HG03159 (cell line): Measurements from ENCODE around the gene TOP3B.
"Not testable (repeated sequence)": the region's sequence is repeated elsewhere in the genome, so short reads cannot be mapped to it uniquely, and the experiment has no call there.

Experiments used
- ATAC-seq: cut with Tn5 transposase; IDR thresholded peaks from one replicate; pipeline ENCODE4 v1.9.1; 2021; ENCODE audit warnings: mild to moderate bottlenecking, moderate library complexity; ENCODE audit not compliant: unreplicated experiment

TOP3B gene

DNA sequence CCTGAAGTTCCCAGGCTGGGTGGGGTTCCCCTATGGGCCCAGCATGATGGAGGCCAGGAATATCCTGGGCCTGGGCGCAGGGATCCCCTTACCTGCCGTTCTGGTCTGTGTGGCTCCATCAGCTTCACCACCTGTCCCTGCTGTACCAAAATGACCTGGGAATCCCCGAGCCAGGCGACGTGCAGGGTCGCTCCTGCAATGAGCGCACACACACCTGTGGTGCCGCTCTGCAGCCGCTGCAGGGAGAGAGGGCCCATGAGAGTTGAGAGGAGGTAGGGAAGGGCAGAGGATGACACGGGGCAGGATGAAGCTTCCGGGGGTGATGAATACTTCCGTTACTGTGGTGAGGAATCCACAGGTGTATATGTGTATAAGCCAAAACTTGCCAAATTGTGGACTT, 51.5 kb downstream of the TOP3B start:
- ATAC-seq: no peak

DNA sequence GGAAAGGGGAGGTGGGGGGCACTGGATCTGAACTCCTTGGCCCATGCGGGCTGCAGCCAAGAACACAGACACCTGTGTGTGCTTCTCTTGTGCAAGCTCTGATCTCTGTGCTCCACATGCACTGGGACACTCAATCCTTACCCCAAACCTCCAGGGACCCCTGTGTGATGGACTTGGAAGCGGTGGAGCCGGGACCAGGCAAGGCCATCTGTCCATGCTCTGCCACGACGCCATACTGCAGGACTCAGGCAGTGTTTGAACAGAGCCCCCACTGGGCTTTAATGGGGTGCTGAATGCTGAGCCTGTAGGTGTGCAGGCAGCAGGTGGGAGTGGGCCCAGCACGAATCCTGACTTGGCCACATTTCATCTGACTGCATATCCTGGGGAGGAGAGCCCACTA, 53.3 kb downstream of the TOP3B start:
- no peak for ATAC-seq

DNA sequence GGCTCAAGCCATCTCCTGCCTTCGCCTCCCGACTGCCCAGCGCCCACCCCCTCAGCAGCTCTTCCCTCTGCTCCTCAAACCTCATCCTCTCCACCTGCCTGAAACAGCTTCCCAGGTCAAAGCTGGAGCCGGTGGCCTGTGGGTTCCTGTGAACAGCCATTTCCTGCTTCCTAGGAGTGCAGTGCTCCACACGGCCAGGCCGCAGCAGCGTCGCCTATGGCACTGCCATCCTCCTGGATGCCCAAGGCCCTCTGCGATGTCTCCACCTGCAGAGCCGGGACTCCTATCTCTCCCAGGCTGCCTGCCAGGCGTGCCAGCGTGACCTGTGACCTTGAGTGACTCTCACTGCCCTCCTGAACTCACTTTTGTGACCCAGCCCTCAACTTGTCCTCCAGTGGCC, 54.5 kb downstream of the TOP3B start:
- no peak for ATAC-seq

DNA sequence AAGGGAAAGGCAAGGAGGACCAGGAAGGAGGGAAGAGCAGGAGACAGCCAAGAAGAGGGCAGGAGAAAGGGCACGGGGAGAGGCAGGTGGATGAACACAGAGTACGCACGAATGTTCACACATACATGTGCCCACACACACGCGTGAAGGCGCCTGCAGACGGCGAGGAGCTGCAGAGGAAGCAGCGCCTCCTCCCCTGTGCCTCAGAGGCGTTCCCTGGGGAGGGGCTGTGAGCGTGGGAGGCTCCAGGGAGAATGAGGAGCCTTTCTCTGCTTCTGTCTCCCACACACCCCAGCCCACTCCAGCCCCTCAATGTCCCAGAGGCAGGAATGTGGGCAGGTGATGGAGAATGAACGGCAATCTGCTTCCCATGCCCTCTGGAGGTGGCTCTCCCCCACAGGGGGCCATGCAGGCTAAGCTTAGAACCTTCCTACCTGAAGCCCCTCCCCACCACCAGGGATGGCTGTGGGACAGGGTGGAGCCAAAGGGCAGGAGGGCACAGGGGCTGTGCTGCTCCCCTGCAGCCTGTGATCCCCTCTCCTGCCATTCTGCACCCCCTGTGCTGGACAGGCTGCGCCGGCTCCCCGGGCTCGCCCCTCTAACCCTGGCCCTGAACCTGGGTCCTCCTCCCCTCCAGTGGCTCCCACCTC, 55.3 kb downstream of the TOP3B start:
- no peak for ATAC-seq

DNA sequence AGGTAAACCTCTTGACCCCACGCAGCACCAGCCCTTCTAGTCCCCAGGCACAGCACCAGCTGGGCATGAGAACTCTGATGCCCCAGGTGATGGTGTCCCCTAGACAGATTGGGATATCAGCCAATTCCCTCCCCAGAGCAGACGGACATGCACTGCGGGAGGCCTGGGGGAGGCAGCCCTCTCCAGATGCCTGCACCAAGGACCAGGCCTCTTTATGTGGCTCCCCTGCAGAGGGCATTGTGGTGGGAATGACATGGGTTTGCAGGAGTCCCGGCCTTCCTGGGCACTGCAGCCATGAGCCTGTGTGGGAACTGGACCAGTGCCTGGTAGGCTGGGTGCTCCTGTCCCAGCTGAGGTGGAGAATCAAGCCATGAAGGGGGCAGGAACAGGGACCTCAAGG, 55.9 kb downstream of the TOP3B start:
- no peak for ATAC-seq

DNA sequence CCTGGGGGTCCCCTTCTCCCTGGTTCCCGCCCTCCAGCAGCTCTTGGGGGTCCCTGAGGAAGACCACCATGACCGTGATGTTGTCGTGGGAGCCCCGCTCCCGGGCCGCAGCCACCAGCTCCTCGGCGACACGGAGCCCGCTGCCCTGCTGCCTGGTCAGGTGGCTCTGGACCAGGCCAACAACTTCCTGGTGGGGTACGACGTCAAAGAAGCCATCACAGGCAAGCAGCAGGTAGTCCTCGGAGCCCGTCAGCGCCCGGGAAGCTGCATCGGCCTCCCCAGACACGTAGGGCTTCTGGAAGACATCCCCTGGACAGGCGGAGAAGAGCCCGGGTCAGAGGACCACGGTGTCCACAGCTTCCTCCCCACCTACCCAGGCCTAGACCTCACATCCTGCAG, 59.4 kb downstream of the TOP3B start:
- no peak for ATAC-seq

DNA sequence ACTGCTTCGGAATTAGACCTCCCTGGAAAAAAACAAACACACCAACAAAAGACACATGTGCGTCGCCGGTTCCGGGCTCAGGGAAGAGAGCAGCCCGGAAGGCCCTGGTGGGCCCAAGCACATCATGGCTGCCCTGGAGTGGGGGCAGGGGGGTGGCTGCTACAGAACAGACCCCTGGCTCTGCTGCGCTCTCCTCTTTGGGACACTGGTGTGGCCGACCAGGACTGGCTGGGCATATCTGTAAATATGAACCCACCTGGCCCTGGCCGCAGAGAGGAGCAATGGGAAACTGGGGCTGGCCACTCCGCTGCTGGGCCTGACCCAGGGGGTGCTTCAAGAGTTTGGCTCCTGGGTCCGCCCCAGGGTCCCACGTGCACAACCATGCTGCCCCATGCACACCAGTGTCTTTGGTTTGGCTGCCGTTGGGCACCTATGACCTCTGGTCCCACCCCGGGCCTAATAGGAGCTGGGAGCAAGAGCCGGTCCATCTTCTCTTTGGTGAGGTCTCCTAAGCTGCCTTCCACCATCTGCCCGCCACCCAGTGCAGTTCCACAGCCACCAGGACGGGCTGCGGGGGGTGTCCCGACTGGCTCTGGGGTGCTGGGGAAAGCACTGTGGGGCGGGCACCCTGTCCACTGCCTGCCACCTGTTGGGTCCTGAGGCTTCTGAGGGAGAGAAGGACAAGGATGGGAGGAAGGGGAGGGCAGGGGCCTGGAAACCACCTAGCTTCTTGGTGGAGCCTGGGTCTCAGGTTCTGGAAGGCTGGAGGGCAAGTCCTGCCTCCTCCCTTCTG, 60.0 kb downstream of the TOP3B start:
- no peak for ATAC-seq

GRCh38 chr22:21921729-21922128, 60.9 kb downstream of the TOP3B start:
- ATAC-seq: no peak

GRCh38 chr22:21921184-21921721, 61.3 kb downstream of the TOP3B start:
- no peak for ATAC-seq

DNA sequence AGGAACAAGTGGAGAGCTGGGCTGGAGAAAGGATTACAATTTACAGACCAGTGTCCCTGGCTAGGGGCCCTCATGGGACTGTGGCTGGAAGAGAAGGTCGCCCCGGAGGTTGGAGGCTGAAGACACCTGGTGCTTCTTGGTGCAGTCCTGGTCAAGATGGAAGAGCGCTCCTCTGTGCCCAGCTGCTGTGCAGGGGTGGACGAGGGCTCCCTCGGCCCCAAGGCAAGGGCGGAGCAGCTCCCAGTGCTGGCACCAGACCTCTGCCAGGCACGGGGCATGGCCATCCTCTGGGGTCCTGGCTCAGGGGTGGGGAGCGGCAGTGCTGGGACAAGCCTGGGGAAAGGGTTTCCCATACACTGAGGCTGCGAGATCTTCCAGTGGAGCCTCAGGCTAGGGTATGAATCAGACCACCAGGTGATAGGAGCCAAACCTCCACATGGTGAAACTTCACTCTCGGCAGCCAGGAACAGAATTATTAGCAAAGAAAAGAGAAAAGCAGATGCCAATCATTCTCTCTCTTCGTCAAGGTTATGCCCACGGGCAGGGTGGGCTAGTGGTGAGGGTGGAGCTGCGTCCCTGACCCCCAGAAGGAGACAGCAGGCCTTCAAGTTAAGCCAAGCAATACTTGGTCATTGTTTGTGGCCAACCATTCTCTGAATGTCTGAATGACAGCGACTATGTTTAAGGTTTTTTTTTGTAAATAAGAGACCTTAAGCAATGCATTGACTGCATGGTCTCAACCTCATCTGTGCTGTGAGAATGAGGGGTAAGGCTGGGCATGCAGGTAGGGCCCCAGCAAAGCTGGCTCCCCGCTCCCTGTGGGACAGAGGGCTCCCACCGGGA, 62.0 kb downstream of the TOP3B start:
- no peak for ATAC-seq

DNA sequence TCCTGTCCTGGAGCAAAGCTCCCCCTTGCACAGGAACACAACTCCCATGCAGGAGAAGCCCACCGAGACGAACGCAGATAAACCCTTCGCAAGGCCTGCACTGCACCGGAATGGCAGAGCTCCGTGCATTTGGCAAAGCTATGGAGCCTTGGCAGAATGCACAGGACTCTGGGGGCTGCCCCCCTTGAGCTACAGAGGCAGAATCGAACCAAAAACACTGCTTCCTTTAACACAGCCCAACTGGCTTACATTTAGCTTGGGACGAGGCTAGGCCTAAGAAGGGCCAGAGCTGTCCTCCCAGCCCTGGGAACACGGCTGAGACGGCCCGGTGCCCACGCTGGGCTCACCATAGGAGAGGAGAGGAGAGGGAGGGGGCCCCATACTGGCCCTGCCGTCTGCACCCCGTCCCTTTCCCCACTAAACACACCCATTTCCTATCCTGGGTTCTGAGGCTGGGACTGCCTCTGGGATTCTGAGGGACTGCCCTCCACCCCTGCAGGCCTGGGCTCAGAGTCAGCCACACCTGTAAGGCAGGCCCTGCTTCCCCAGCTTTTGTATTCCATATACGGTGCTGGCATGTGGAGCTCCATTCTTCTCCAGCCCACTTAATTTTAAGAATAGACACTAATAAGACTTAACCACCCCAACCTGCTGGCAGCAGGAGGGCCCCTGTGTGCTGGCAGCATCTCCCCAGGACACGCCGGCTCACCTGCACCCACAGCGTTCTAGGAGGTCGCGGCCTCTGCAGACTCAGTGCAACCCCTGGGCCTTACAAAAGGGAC, 62.9 kb downstream of the TOP3B start:
- no peak for ATAC-seq

GRCh38 chr22:21918466-21919185, 64.0 kb downstream of the TOP3B start:
- ATAC-seq: no peak

- ATAC-seq: no peak
These were observed 64.7 kb downstream of the TOP3B start for GRCh38 chr22:21917959-21918261.

DNA sequence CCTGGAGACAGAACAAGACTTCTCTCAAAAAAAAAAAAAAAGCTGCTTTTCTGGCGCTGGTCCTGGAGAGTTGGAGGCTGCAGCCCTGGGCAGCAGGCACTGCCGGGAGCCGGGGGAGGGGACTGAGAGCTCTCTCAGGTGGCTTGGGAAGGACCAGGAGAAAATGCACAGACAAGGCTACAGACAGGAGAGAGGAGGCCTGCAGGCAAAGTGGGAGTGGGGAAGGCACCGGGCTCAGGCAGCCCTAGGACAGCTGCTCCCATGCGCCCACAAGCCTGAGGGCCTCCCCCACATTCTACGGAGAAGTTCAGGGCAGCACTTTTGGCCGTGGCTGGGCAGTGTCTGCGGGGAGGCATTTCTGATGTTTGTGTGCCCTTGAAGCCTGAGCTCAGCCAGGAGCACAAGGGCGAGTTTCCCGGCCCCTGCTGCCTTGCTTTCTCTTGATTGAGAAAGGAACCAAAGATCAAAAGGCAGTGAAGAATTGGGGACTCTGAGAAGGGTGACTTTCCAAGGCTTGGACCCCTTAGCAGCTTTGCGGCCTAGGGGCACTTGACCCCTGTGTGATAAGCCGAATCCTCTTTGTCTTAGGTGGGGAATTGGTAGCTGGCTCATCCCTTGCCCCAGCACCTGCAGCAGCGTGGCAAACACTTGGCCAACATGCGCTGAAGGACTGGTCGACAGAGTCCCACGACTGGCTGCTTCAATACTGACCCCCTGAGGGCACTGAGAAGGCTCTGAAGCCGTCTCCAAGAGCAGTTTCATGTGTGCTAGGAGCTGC, 65.2 kb downstream of the TOP3B start:
- no peak for ATAC-seq

DNA sequence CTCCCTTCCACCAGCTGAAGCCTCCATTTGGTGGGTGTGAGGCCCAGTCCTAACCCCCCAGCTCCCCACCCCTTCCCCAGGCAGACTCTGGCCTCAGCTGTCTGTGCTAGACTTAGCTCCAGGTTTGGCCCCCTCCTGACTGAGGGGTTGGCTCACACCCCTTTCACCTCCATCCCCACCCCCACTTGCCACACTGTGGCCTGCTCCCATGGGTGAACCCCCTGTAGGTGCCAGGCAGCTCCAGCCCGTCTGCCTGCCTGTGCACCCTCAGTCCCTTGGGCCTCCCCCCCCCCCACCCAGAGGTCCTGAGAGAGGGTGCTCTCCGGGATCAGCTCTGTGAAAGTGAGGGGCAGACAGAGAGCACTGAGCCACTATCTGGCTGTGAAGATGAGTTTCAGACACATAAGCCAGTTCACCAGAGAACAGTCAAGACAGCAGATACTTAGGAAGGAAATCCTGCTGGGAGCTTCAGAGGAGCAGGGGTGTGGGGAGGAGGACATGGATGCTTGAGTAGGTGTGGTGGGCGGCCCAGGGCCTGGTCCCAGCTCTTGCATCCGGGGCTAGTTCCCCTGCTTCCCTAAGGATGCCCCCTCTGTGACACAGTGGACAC, 66.2 kb downstream of the TOP3B start:
- no peak for ATAC-seq

DNA sequence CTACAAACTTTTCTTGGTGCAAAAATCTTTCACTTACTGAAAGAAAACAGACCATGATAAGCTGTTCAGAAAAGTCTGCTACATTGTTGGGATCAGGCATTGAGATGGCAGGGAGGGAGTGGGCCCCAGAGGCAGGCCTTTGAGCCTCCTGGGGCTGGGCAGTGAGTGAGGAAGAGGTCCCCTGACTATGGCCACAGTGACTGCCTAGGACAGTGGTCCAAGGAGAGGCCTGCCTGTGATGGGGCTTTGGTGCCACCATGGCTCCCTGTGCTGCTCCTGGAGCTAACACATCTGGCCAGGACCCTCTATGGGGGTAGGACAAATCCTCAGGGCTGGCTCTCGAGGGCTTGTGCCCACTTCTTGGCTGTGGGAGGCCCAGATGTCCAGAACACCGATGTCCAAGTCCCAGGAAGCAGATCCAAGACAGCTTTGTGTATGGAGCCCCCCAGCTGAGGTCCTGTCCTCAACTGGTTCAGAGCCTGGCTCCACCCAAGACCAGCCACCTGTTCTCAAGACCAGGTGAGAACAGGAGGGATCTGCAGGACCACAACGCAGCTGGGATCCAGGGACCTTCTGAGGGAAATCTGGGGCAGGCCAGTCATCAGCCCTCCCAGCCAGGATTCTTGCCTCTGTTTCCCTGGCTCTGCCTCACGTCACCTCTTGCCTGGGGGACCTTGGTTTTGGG, 66.8 kb downstream of the TOP3B start:
- ATAC-seq: no peak

- not testable (repeated sequence) for ATAC-seq
These were observed 68.4 kb downstream of the TOP3B start for GRCh38 chr22:21914033-21914642.

GRCh38 chr22:21910367-21910766, 72.2 kb downstream of the TOP3B start:
- not testable (repeated sequence) for ATAC-seq
